ENCODE results near the gene SLC12A4. TPM values are rescaled to one million over a fixed set of nuclear protein-coding genes. Genes with fewer than 3 reads are reported as not detected.

Gene SLC12A4
- total RNA-seq, 1 experiment from 2014 or later, result 107 TPM

- TF ChIP-seq, protein P1, sequence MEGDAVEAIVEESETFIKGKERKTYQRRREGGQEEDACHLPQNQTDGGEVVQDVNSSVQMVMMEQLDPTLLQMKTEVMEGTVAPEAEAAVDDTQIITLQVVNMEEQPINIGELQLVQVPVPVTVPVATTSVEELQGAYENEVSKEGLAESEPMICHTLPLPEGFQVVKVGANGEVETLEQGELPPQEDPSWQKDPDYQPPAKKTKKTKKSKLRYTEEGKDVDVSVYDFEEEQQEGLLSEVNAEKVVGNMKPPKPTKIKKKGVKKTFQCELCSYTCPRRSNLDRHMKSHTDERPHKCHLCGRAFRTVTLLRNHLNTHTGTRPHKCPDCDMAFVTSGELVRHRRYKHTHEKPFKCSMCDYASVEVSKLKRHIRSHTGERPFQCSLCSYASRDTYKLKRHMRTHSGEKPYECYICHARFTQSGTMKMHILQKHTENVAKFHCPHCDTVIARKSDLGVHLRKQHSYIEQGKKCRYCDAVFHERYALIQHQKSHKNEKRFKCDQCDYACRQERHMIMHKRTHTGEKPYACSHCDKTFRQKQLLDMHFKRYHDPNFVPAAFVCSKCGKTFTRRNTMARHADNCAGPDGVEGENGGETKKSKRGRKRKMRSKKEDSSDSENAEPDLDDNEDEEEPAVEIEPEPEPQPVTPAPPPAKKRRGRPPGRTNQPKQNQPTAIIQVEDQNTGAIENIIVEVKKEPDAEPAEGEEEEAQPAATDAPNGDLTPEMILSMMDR (IDR thresholded peaks at IDR 0.05; ENCODE audit: unreplicated experiment), result no peak
- H3K4me1 Mint-ChIP-seq (ENCODE audit: insufficient read depth, unreplicated experiment), result peaks cover 10% of the 10 kb centered on the region
- H3K27me3 Mint-ChIP-seq (ENCODE audit: insufficient read depth, unreplicated experiment), result no peaks in the 10 kb centered on the region
- no peaks in the 10 kb centered on the region for H3K9me3 Mint-ChIP-seq (ENCODE audit: unreplicated experiment)
- ChIA-PET POLR2A (interaction anchor here (1.3 to 1.5 kb wide), 2 partner anchors 13 to 22 kb away, joined by 5 to 9 read pairs; partner anchors contain the start of genes DDX28 and DUS2), CTCF (no interaction called here)
- H3K27ac Mint-ChIP-seq (ENCODE audit: low read depth, unreplicated experiment), result no peak overlapping the region
- H3K36me3 Mint-ChIP-seq (ENCODE audit: insufficient read depth, unreplicated experiment), result no peaks in the 10 kb centered on the region
- DNase-seq (ENCODE audit: unreplicated experiment), result no peak
- intact Hi-C loops (cut with micrococcal nuclease), result no loop called here
- no TSS peak for BruUV-seq (replicated peaks)
- H3K4me3 Mint-ChIP-seq (ENCODE audit: unreplicated experiment), result no peak overlapping the region
Measured at GRCh38 chr16:68009157-68009735, 40.8 kb upstream of the SLC12A4 start.

DNA sequence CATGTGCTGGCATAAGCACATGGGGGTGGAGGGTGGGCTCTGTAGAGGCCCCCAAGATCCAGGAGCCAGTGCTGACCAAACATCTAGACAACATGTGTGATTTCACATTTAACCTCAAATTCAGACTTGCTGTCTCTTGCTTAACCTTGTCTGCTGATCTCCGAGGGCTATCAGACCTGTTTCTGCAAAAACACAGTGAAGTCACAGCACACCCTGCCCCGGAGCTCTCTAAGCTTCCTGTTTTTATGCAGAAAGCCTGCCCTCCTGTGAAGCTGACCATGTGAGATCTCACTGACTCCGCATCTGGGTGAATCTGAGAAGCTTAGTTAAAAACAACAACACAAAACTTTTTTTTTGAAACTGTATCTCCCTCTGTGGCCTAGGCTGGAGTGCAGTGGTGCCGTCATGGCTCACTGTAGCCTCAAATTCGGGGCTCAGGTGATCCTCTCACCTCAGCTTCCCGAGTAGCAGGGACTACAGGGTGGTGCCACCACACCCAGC lies 37.4 kb upstream of the SLC12A4 start:
- Mint-ChIP-seq H3K36me3 (ENCODE audit: insufficient read depth, unreplicated experiment) (no peaks in the 10 kb centered on the region), H3K4me1 (ENCODE audit: insufficient read depth, unreplicated experiment) (peaks cover 10% of the 10 kb centered on the region), H3K27ac (ENCODE audit: low read depth, unreplicated experiment) (peak overlapping the region; percentile 59), H3K27me3 (ENCODE audit: insufficient read depth, unreplicated experiment) (no peaks in the 10 kb centered on the region), H3K9me3 (ENCODE audit: unreplicated experiment) (no peaks in the 10 kb centered on the region), H3K4me3 (ENCODE audit: unreplicated experiment) (no peak overlapping the region)
- intact Hi-C loops (cut with micrococcal nuclease), result no loop called here
- peak; percentile 30 for DNase-seq (ENCODE audit: unreplicated experiment)
- ChIA-PET POLR2A (interaction anchor here (0.7 to 2.7 kb wide), 6 partner anchors 17 to 46 kb away, joined by 3 to 31 read pairs (median 4); partner anchors contain the start of genes DDX28, DUS2 and SLC12A4), CTCF (interaction anchor here (0.5 to 4.7 kb wide), 8 partner anchors 12 to 64 kb away, joined by 3 to 26 read pairs (median 4); no protein-coding TSS in a partner anchor)
- no TSS peak for BruUV-seq (replicated peaks)
- TF ChIP-seq, protein P1 (IDR thresholded peaks at IDR 0.05; ENCODE audit: unreplicated experiment), result no peak

DNA sequence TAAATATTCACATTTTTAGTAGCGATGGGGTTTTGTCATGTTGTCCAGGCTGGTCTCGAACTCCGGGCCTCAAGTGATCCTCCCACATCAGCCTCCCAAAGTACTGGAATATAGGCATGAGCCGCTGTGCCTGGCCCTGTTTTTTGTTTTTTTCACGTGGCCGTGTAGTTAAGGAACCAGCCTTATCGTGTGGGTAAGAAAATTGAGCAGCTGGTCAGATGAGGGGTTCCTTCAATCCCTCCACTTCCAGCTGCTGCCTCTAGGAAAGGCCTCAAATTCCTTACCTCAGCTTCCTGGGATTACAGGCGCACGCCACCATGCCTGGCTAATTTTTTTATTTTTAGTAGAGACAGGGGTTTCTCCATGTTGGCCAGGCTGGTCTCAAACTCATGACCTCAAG lies 36.8 kb upstream of the SLC12A4 start:
- intact Hi-C loops (cut with micrococcal nuclease), result no loop called here
- Mint-ChIP-seq H3K4me3 (ENCODE audit: unreplicated experiment) (no peak overlapping the region), H3K4me1 (ENCODE audit: insufficient read depth, unreplicated experiment) (peaks cover 15% of the 10 kb centered on the region), H3K27me3 (ENCODE audit: insufficient read depth, unreplicated experiment) (no peaks in the 10 kb centered on the region), H3K9me3 (ENCODE audit: unreplicated experiment) (no peaks in the 10 kb centered on the region), H3K27ac (ENCODE audit: low read depth, unreplicated experiment) (peak overlapping the region; percentile 59), H3K36me3 (ENCODE audit: insufficient read depth, unreplicated experiment) (no peaks in the 10 kb centered on the region)
- ChIA-PET CTCF (interaction anchor here (0.5 to 4.7 kb wide), 11 partner anchors 11 to 323 kb away, joined by 3 to 26 read pairs (median 3); no protein-coding TSS in a partner anchor), POLR2A (interaction anchor here (0.5 to 2.7 kb wide), 6 partner anchors 8 to 231 kb away, joined by 3 to 31 read pairs (median 4); partner anchors contain the start of genes DDX28 and DUS2)
- no peak for DNase-seq (ENCODE audit: unreplicated experiment)
- TF ChIP-seq, protein P1 (IDR thresholded peaks at IDR 0.05; ENCODE audit: unreplicated experiment), result no peak
- no TSS peak for BruUV-seq (replicated peaks)

DNA sequence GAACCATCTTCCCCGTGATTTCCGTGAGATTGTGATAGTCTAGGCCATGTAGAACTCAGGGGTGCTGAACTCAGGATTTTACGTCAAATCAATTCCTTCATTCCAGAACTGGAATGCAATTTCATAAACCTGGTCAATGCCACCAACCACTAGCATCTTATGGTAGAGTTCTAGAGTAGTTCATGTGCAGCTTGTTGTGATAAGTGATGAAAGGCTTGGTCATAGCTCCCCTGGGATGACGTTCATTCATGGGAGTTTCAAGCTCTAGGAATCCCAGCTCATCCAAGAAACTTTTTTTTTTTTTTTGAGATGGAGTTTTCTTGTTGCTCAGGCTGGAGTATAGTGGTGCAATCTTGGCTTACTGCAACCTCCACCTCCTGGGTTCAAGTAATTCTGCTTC lies 34.6 kb upstream of the SLC12A4 start:
- ChIA-PET POLR2A (interaction anchor here (0.6 kb wide), 1 partner anchor 45 kb away, joined by 3 read pairs; no protein-coding TSS in a partner anchor), CTCF (interaction anchor here (0.9 to 4.7 kb wide), 4 partner anchors 9 to 38 kb away, joined by 3 to 26 read pairs (median 4); no protein-coding TSS in a partner anchor)
- intact Hi-C loops (cut with micrococcal nuclease), result no loop called here
- Mint-ChIP-seq H3K27me3 (ENCODE audit: insufficient read depth, unreplicated experiment) (no peaks in the 10 kb centered on the region), H3K9me3 (ENCODE audit: unreplicated experiment) (no peaks in the 10 kb centered on the region), H3K4me3 (ENCODE audit: unreplicated experiment) (no peak overlapping the region), H3K4me1 (ENCODE audit: insufficient read depth, unreplicated experiment) (peaks cover 15% of the 10 kb centered on the region), H3K27ac (ENCODE audit: low read depth, unreplicated experiment) (no peak overlapping the region), H3K36me3 (ENCODE audit: insufficient read depth, unreplicated experiment) (no peaks in the 10 kb centered on the region)
- TF ChIP-seq, protein P1 (IDR thresholded peaks at IDR 0.05; ENCODE audit: unreplicated experiment), result no peak
- no TSS peak for BruUV-seq (replicated peaks)
- no peak for DNase-seq (ENCODE audit: unreplicated experiment)

Measured in MCF 10A (cell line).